H1 (cell line): ENCODE data around the gene RAB36. TPM values are rescaled to one million over a fixed set of nuclear protein-coding genes. Genes with fewer than 3 reads are reported as not detected.
A peak's percentile ranks its signal among the peaks of the same experiment; 100 is the strongest.

Experiments
- CTCF ChIA-PET: fragments of 300-600 bp; sonication (Branson Sonifier 250); formaldehyde crosslinking; loops from one replicate; lab custom pipeline; 2021; ENCODE audit not compliant: partially characterized antibody; lab: Charles Lee
- POLR2A ChIA-PET: fragments of 300-600 bp; sonication (Branson Sonifier 250); formaldehyde crosslinking; loops from one replicate; lab custom pipeline; 2021; ENCODE audit warnings: inconsistent platforms; ENCODE audit not compliant: partially characterized antibody; lab: Charles Lee
- DNase-seq, 2 experiments: peaks; one replicate each; pipeline versions ENCODE4 v3.0.0 to v3.0.0-alpha.2; 2010 to 2022; ENCODE audit warnings: low spot score in 2 of 2, low read depth in 1 of 2, mixed read lengths in 1 of 2
- FAIRE-seq: peaks from 2 replicates; lab custom pipeline; 2011; peaks lifted over from hg19 to GRCh38; lab: Jason Lieb, UNC
- H2AFZ ChIP-seq: 2 replicates; pipeline ENCODE4 v1.8.1; 2012; ENCODE audit warnings: low read length, inconsistent platforms
- H2AK5ac ChIP-seq: 2 replicates; pipeline ENCODE4 v1.6.1; 2013; ENCODE audit warnings: low read depth, low read length
- H2BK120ac ChIP-seq: replicated peaks from 2 replicates; pipeline ENCODE3; 2013; ENCODE audit warnings: low read depth, low read length, inconsistent platforms
- H2BK12ac ChIP-seq: 2 replicates; pipeline ENCODE4 v1.6.1; 2013; ENCODE audit warnings: low read depth, low read length
- H2BK15ac ChIP-seq: 2 replicates; pipeline ENCODE4 v1.6.1; 2013; ENCODE audit warnings: low read length
- H2BK20ac ChIP-seq: 2 replicates; pipeline ENCODE4 v1.6.1; 2013; ENCODE audit warnings: low read length
- H2BK5ac ChIP-seq: 2 replicates; pipeline ENCODE4 v1.6.1; 2013; ENCODE audit warnings: low read depth, low read length
- H3K14ac ChIP-seq: 2 replicates; pipeline ENCODE4 v1.6.1; 2013; ENCODE audit warnings: inconsistent platforms; ENCODE audit not compliant: insufficient read length
- H3K18ac ChIP-seq: 2 replicates; pipeline ENCODE4 v1.6.1; 2013; ENCODE audit warnings: low read length; ENCODE audit errors: extremely low read depth
- H3K23ac ChIP-seq: 2 replicates; pipeline ENCODE4 v1.6.1; 2013; ENCODE audit warnings: inconsistent platforms; ENCODE audit not compliant: insufficient read length
- H3K23me2 ChIP-seq: 2 replicates; pipeline ENCODE4 v1.6.1; 2013; ENCODE audit warnings: low read depth, low read length
- H3K27ac ChIP-seq: 2 replicates; pipeline ENCODE4 v1.6.1; 2011; ENCODE audit warnings: low read depth, low read length, inconsistent platforms
- H3K27me3 ChIP-seq, 4 experiments: replicated peaks in 1 of 4; 1 replicate in 1 of 4; 2 replicates in 3 of 4; pipeline versions ENCODE4 v1.6.1 to v1.8.1; 2011 to 2013; ENCODE audit warnings: low read length in 3 of 4, mild to moderate bottlenecking in 3 of 4, inconsistent platforms in 2 of 4, mixed read lengths in 2 of 4, moderate library complexity in 1 of 4; ENCODE audit not compliant: control insufficient read depth in 3 of 4, insufficient read depth in 3 of 4; ENCODE audit errors: extremely low read depth in 1 of 4
- H3K36me3 ChIP-seq, 4 experiments: 2 replicates each; pipeline versions ENCODE4 v1.6.1 to v1.8.1; 2011 to 2013; ENCODE audit warnings: mild to moderate bottlenecking in 4 of 4, low read length in 3 of 4, moderate library complexity in 2 of 4, control low read depth in 1 of 4, inconsistent platforms in 1 of 4; ENCODE audit not compliant: insufficient read depth in 4 of 4, control insufficient read depth in 2 of 4
- H3K4ac ChIP-seq: replicated peaks from 2 replicates; pipeline ENCODE3; 2013; ENCODE audit warnings: low read length, low read depth, mixed read lengths, inconsistent platforms; ENCODE audit not compliant: insufficient read length
- H3K4me1 ChIP-seq, 4 experiments: replicated peaks in 1 of 4; 1 replicate in 1 of 4; 2 replicates in 3 of 4; pipeline versions ENCODE4 v1.6.1 to v1.8.1; 2011 to 2013; ENCODE audit warnings: low read length in 3 of 4, inconsistent platforms in 2 of 4, mixed read lengths in 1 of 4; ENCODE audit not compliant: insufficient read depth in 4 of 4, control insufficient read depth in 3 of 4
- H3K4me2 ChIP-seq, 2 experiments: 2 replicates each; pipeline versions ENCODE4 v1.6.1 to v1.8.1; 2011 to 2013; ENCODE audit warnings: low read depth in 2 of 2, low read length in 2 of 2, control low read depth in 1 of 2, inconsistent platforms in 1 of 2, mild to moderate bottlenecking in 1 of 2; ENCODE audit not compliant: insufficient read depth in 1 of 2
- H3K4me3 ChIP-seq, 4 experiments: fragments of 200-600, 300-600 bp in 1 of 4; sonication (generic), shearing (Covaris generic), sonication (Bioruptor Twin) in 1 of 4; 2 replicates each; pipeline versions ENCODE4 v1.5.1 to v1.8.1; 2011 to 2016; ENCODE audit warnings: low read length in 4 of 4, low read depth in 3 of 4, control low read depth in 2 of 4, inconsistent platforms in 2 of 4, mild to moderate bottlenecking in 2 of 4, mixed read lengths in 1 of 4, moderate library complexity in 1 of 4; ENCODE audit not compliant: insufficient read depth in 2 of 4; ENCODE audit errors: extremely low read depth in 1 of 4
- H3K56ac ChIP-seq: replicated peaks from 2 replicates; pipeline ENCODE3; 2013; ENCODE audit warnings: low read depth, mild to moderate bottlenecking, mixed read lengths, low read length, inconsistent platforms; ENCODE audit not compliant: insufficient read length
- H3K79me1 ChIP-seq: 2 replicates; pipeline ENCODE4 v1.6.1; 2013; ENCODE audit warnings: low read depth, low read length, control low read depth
- H3K79me2 ChIP-seq, 2 experiments: 2 replicates each; pipeline versions ENCODE4 v1.6.1 to v1.8.1; 2012 to 2013; ENCODE audit warnings: low read length in 2 of 2, mild to moderate bottlenecking in 2 of 2, inconsistent platforms in 1 of 2; ENCODE audit not compliant: insufficient read depth in 2 of 2, control insufficient read depth in 1 of 2
- H3K9ac ChIP-seq, 4 experiments: replicated peaks in 1 of 4; 1 replicate in 1 of 4; 2 replicates in 3 of 4; pipeline versions ENCODE4 v1.6.1 to v1.8.1; 2011 to 2013; ENCODE audit warnings: low read depth in 3 of 4, low read length in 3 of 4, control low read depth in 2 of 4, mild to moderate bottlenecking in 2 of 4, moderate library complexity in 2 of 4, inconsistent platforms in 1 of 4; ENCODE audit errors: extremely low read depth in 1 of 4
- H3K9me3 ChIP-seq, 2 experiments: 2 replicates each; pipeline versions ENCODE4 v1.6.1 to v1.8.1; 2012 to 2013; ENCODE audit warnings: mild to moderate bottlenecking in 2 of 2, moderate library complexity in 2 of 2, control low read depth in 1 of 2, inconsistent platforms in 1 of 2, low read depth in 1 of 2, low read length in 1 of 2, mixed read lengths in 1 of 2; ENCODE audit not compliant: insufficient read depth in 2 of 2
- H4K20me1 ChIP-seq, 2 experiments: replicated peaks in 1 of 2; 2 replicates each; pipeline versions ENCODE3 to v1.8.1; 2011 to 2013; ENCODE audit warnings: inconsistent platforms in 2 of 2, low read length in 2 of 2, mild to moderate bottlenecking in 1 of 2; ENCODE audit not compliant: insufficient read depth in 2 of 2, control insufficient read depth in 1 of 2
- H4K5ac ChIP-seq: 2 replicates; pipeline ENCODE4 v1.6.1; 2013; ENCODE audit warnings: low read length, low read depth, mixed read lengths, inconsistent platforms; ENCODE audit not compliant: insufficient read length
- H4K8ac ChIP-seq: 2 replicates; pipeline ENCODE4 v1.8.0; 2013; ENCODE audit warnings: mild to moderate bottlenecking, moderate library complexity, low read length, inconsistent platforms; ENCODE audit not compliant: insufficient read depth; ENCODE audit errors: extremely low read depth
- H4K91ac ChIP-seq: replicated peaks from 2 replicates; pipeline ENCODE3; 2013; ENCODE audit warnings: low read length, mixed read lengths, inconsistent platforms; ENCODE audit not compliant: insufficient read length
- BRCA1 ChIP-seq: IDR thresholded peaks from 2 replicates; pipeline ENCODE4 v1.6.1; 2012; ENCODE audit warnings: low read depth, low read length, improper control_type of control experiment
- JUN ChIP-seq: IDR thresholded peaks from 2 replicates; pipeline ENCODE4 v1.6.1; 2011; ENCODE audit warnings: low read depth, mild to moderate bottlenecking, improper control_type of control experiment, low read length
- KDM4A ChIP-seq: IDR thresholded peaks from one replicate; pipeline ENCODE4 v1.7.1; 2012; ENCODE audit warnings: low read depth, mild to moderate bottlenecking, moderate library complexity, low read length, inconsistent platforms; ENCODE audit not compliant: severe bottlenecking
- PHF8 ChIP-seq: fragments of 200-600 bp; sonication (generic); conservative IDR thresholded peaks from 2 replicates; pipeline ENCODE4 v1.7.1; 2012; ENCODE audit warnings: low read depth, mild to moderate bottlenecking, inconsistent platforms, low read length, moderate library complexity
- RBBP5 ChIP-seq: IDR thresholded peaks from 2 replicates; pipeline ENCODE4 v1.7.1; 2012; ENCODE audit warnings: low read depth, mild to moderate bottlenecking, inconsistent platforms, low read length, moderate library complexity, borderline replicate concordance
- RNF2 ChIP-seq: fragments of 200-900, 300-1000 bp; sonication (generic); IDR thresholded peaks from 2 replicates; pipeline ENCODE4 v1.7.1; 2016; ENCODE audit warnings: borderline replicate concordance, low read depth, mild to moderate bottlenecking, antibody characterized with exemption, low read length; ENCODE audit not compliant: poor library complexity, severe bottlenecking; ENCODE audit errors: missing control alignments
- TAF1 ChIP-seq: IDR thresholded peaks from 2 replicates; pipeline ENCODE4 v1.6.1; 2011; ENCODE audit warnings: mild to moderate bottlenecking, low read depth, low read length
- WGBS, 2 experiments: shearing (Covaris generic) in 1 of 2; methylation state at CpG; one replicate each; pipeline versions ENCODE4 v1.1.6 to v1.1.7; 2013 to 2015; ENCODE audit warnings: low lambda C conversion rate in 2 of 2, mixed read lengths in 2 of 2, inconsistent platforms in 1 of 2, low coverage in 1 of 2, missing lambda C conversion rate in 1 of 2; ENCODE audit not compliant: insufficient replicate concordance in 2 of 2, insufficient coverage in 1 of 2, insufficient read length in 1 of 2; ENCODE audit errors: extremely low coverage in 1 of 2, missing lambda C conversion rate in 1 of 2; 5-methylcytosine and 5-hydroxymethylcytosine counted together
- polyA plus RNA-seq, 7 experiments: library from polyadenylated mRNA; depleted of rRNA in 3 of 7; stranded (reverse) in 5 of 7; unstranded in 2 of 7; fragments of >200 nt in 5 of 7; fragments of 200-250 nt in 2 of 7; gene quantifications; 1 replicate in 5 of 7; 2 replicates in 1 of 7; 4 replicates in 1 of 7; pipeline versions ENCODE4 v1.2.1 to v1.2.3, GENCODE V29; 2011 to 2013; ENCODE audit warnings: missing spikeins in 2 of 7, mixed read lengths in 2 of 7
- total RNA-seq: library from RNA; stranded (reverse); fragmentation: NEBNext Ultra II Directional; extraction: Animal tissue kit (Norgen Biotek cat#: 25700); gene quantifications from 2 replicates; pipeline ENCODE4 v1.2.1, GENCODE V29; 2021

RAB36 gene
- total and polyA plus RNA-seq, 2 of the 8 experiments (the other 6 are each of a cell fraction or from before 2014, with no cell fraction given) = 1.0 to 1.5 TPM

DNA sequence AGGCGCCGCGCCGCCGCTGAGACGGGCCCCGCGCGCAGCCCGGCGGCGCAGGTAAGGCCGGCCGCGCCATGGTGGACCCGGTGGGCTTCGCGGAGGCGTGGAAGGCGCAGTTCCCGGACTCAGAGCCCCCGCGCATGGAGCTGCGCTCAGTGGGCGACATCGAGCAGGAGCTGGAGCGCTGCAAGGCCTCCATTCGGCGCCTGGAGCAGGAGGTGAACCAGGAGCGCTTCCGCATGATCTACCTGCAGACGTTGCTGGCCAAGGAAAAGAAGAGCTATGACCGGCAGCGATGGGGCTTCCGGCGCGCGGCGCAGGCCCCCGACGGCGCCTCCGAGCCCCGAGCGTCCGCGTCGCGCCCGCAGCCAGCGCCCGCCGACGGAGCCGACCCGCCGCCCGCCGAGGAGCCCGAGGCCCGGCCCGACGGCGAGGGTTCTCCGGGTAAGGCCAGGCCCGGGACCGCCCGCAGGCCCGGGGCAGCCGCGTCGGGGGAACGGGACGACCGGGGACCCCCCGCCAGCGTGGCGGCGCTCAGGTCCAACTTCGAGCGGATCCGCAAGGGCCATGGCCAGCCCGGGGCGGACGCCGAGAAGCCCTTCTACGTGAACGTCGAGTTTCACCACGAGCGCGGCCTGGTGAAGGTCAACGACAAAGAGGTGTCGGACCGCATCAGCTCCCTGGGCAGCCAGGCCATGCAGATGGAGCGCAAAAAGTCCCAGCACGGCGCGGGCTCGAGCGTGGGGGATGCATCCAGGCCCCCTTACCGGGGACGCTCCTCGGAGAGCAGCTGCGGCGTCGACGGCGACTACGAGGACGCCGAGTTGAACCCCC, 35.8 kb downstream of the RAB36 start:
- Histone ChIP-seq H3K14ac (no peak overlapping the region), H2BK15ac (peak overlapping the region; percentile 88; the same call in 1 of the 2 replicates), H2BK12ac (peak overlapping the region; percentile 89; the same call in 1 of the 2 replicates), H3K18ac (peak overlapping the region; percentile 91), H3K36me3 (no peaks in the 10 kb centered on the region; a peak in 1 of 8 replicates), H2AFZ (no peak overlapping the region), H2BK20ac (no peak overlapping the region), H3K56ac (peak overlapping the region; percentile 75), H2BK120ac (no peak overlapping the region), H3K4me2 (peak overlapping the region; percentile 85 to 95), H3K79me1 (peaks cover 23% of the 10 kb centered on the region), H3K23me2 (peaks cover 20% of the 10 kb centered on the region), H3K9ac (peak overlapping the region; percentile 56 to 69 (median 60); a peak in 6 of 7 replicates), H3K23ac (no peak overlapping the region), H2AK5ac (no peak overlapping the region; the same call in 1 of the 2 replicates), H3K4me1 (peaks cover 8 to 36% (median 21%) of the 10 kb centered on the region in 4 experiments), H3K4me3 (peak overlapping the region; percentile 65 to 88 (median 72)), H4K91ac (peak overlapping the region; percentile 69), H3K9me3 (peaks cover 11 to 13% of the 10 kb centered on the region in 2 experiments), H3K27me3 (peaks cover 0 to 6% (median 2%) of the 10 kb centered on the region in 4 experiments; a peak in 1 of 7 replicates), H2BK5ac (peak overlapping the region; percentile 22; the same call in 1 of the 2 replicates), H4K20me1 (peaks cover 27 to 38% of the 10 kb centered on the region in 2 experiments), H3K4ac (peak overlapping the region; percentile 91), H4K8ac (no peak overlapping the region; the same call in 1 of the 2 replicates), H3K27ac (no peak overlapping the region), H4K5ac (peak overlapping the region; percentile 38), H3K79me2 (peaks cover 38 to 51% of the 10 kb centered on the region in 2 experiments)
- CTCF ChIA-PET = interaction anchor here (0.6 to 24.3 kb wide), 13 partner anchors 9 to 107 kb away, joined by 3 to 358 read pairs (median 4); no protein-coding TSS in a partner anchor
- peak; percentile 46; the same call in 1 of the 2 replicates for TF ChIP-seq PHF8
- TF ChIP-seq TAF1 = 0 out of 2 replicates have a peak, but pooled peaks have one; percentile 14
- TF ChIP-seq RNF2 = no peak
- TF ChIP-seq BRCA1 = no peak
- TF ChIP-seq RBBP5 = peak; percentile 16; the same call in 1 of the 2 replicates
- no peak for TF ChIP-seq JUN
- peak; percentile 54 for TF ChIP-seq KDM4A
- POLR2A ChIA-PET = interaction anchor here (0.6 to 6.0 kb wide), 11 partner anchors 11 to 101 kb away, joined by 3 to 34 read pairs (median 4); no protein-coding TSS in a partner anchor
- FAIRE-seq = no peak
- 2% methylated on average over 84 of the region's 112 CpGs; no CpG with 5 or more reads in 1 of the 2 experiments for WGBS, 2 experiments
- DNase-seq = no peak
